Peyer's patch (tissue), 4 donors: Measurements from ENCODE around the gene LRRC3B. TPM values are rescaled to one million over a fixed set of nuclear protein-coding genes. Genes with fewer than 3 reads are reported as not detected.

Experiments used
- DNase-seq, 3 donors: peaks; one replicate each; pipeline ENCODE4 v3.0.0-alpha.2; 2017 to 2019
- H3K27ac ChIP-seq, 4 donors: fragments of 200-600 bp; sonication (generic); one replicate each; pipeline ENCODE4 v1.5.1; 2016 to 2019
- H3K27me3 ChIP-seq, 2 donors: fragments of 200-600 bp; sonication (generic); one replicate each; pipeline ENCODE4 v1.5.1; 2019
- H3K36me3 ChIP-seq, 3 donors: fragments of 200-600 bp; sonication (generic); one replicate each; pipeline ENCODE4 v1.5.1; 2016 to 2019
- H3K4me1 ChIP-seq, 4 donors: fragments of 200-600 bp; sonication (generic); one replicate each; pipeline ENCODE4 v1.5.1; 2016 to 2019
- H3K4me3 ChIP-seq, 4 donors: fragments of 200-600 bp; sonication (generic); 1 replicate in 3 of 4; 2 replicates in 1 of 4; pipeline ENCODE4 v1.5.1; 2016 to 2019; ENCODE audit warnings: mild to moderate bottlenecking in 1 of 4
- H3K9me3 ChIP-seq, 4 donors: fragments of 200-600 bp; sonication (generic); one replicate each; pipeline ENCODE4 v1.5.1; 2016 to 2019; ENCODE audit warnings: mild to moderate bottlenecking in 1 of 4
- CTCF ChIP-seq, 6 experiments: fragments of 450-650 bp in 4 of 6; fragments of 200-600 bp in 2 of 6; sonication (generic) in 1 of 6; IDR thresholded peaks; one replicate each; pipeline ENCODE4 v1.5.1; 2017 to 2019; ENCODE audit warnings: antibody characterized with exemption in 6 of 6, mild to moderate bottlenecking in 3 of 6, moderate library complexity in 1 of 6
- POLR2A ChIP-seq, 2 donors: fragments of 450-650 bp; IDR thresholded peaks; one replicate each; pipeline ENCODE4 v1.5.1; 2017; ENCODE audit warnings: antibody characterized with exemption in 2 of 2, mild to moderate bottlenecking in 2 of 2, moderate library complexity in 2 of 2
- total RNA-seq, 4 donors: library from RNA; depleted of rRNA; stranded (reverse); fragments of >200 nt; gene quantifications; one replicate each; pipeline ENCODE4 v1.1.0, GENCODE V29; 2016

LRRC3B gene
- total RNA-seq, 4 donors from 2014 or later = not detected

- no peaks in the 10 kb centered on the region for H3K9me3 ChIP-seq
- H3K4me1 ChIP-seq = no peaks in the 10 kb centered on the region
- no peak for DNase-seq
- no peaks in the 10 kb centered on the region for H3K27me3 ChIP-seq
- H3K27ac ChIP-seq = no peak overlapping the region
- no peaks in the 10 kb centered on the region for H3K36me3 ChIP-seq
- TF ChIP-seq CTCF (IDR thresholded peaks at IDR 0.05) (no peak), POLR2A (IDR thresholded peaks at IDR 0.05) (no peak)
- H3K4me3 ChIP-seq = no peak overlapping the region
These were observed 92.9 kb downstream of the LRRC3B start for GRCh38 chr3:26715431-26715830.

- TF ChIP-seq CTCF (IDR thresholded peaks at IDR 0.05) (no peak), POLR2A (IDR thresholded peaks at IDR 0.05) (no peak)
- no peaks in the 10 kb centered on the region for H3K27me3 ChIP-seq
- H3K27ac ChIP-seq = no peak overlapping the region
- H3K9me3 ChIP-seq = no peaks in the 10 kb centered on the region
- no peaks in the 10 kb centered on the region for H3K36me3 ChIP-seq
- DNase-seq = no peak
- H3K4me3 ChIP-seq = no peak overlapping the region
- H3K4me1 ChIP-seq = no peaks in the 10 kb centered on the region
These were observed 95.7 kb downstream of the LRRC3B start for GRCh38 chr3:26718315-26718714.

- Histone ChIP-seq H3K4me3 (no peak overlapping the region), H3K27ac (no peak overlapping the region), H3K36me3 (no peaks in the 10 kb centered on the region), H3K4me1 (no peaks in the 10 kb centered on the region), H3K27me3 (no peaks in the 10 kb centered on the region), H3K9me3 (no peaks in the 10 kb centered on the region)
- TF ChIP-seq POLR2A (IDR thresholded peaks at IDR 0.05) (no peak), CTCF (IDR thresholded peaks at IDR 0.05) (no peak)
- no peak for DNase-seq
These were observed 96.6 kb downstream of the LRRC3B start for GRCh38 chr3:26719134-26719533.

- no peak overlapping the region for H3K4me3 ChIP-seq
- TF ChIP-seq POLR2A (IDR thresholded peaks at IDR 0.05) = no peak
- TF ChIP-seq CTCF (IDR thresholded peaks at IDR 0.05) = no peak
These were observed 98.5 kb downstream of the LRRC3B start for GRCh38 chr3:26721047-26721446.

GRCh38 chr3:26731843-26732242, 109.3 kb downstream of the LRRC3B start:
- no peaks in the 10 kb centered on the region for H3K9me3 ChIP-seq
- H3K27me3 ChIP-seq = no peaks in the 10 kb centered on the region
- H3K27ac ChIP-seq = no peak overlapping the region
- no peak overlapping the region for H3K4me3 ChIP-seq
- H3K4me1 ChIP-seq = no peaks in the 10 kb centered on the region
- no peak for DNase-seq
- TF ChIP-seq CTCF (IDR thresholded peaks at IDR 0.05) (no peak), POLR2A (IDR thresholded peaks at IDR 0.05) (no peak)
- no peaks in the 10 kb centered on the region for H3K36me3 ChIP-seq

More at GRCh38 chr3:26721047-26721446, 98.5 kb downstream of the LRRC3B start:
- no peaks in the 10 kb centered on the region for H3K9me3 ChIP-seq
- no peaks in the 10 kb centered on the region for H3K27me3 ChIP-seq
- H3K27ac ChIP-seq = no peak overlapping the region
- H3K4me1 ChIP-seq = no peaks in the 10 kb centered on the region
- H3K36me3 ChIP-seq = no peaks in the 10 kb centered on the region
- no peak for DNase-seq

- Histone ChIP-seq H3K27me3 (no peaks in the 10 kb centered on the region), H3K36me3 (no peaks in the 10 kb centered on the region), H3K9me3 (no peaks in the 10 kb centered on the region), H3K4me3 (no peak overlapping the region), H3K4me1 (no peaks in the 10 kb centered on the region), H3K27ac (no peak overlapping the region)
- TF ChIP-seq CTCF (IDR thresholded peaks at IDR 0.05) (no peak), POLR2A (IDR thresholded peaks at IDR 0.05) (no peak)
- no peak for DNase-seq
These were observed 127.7 kb downstream of the LRRC3B start for GRCh38 chr3:26750263-26750662.
